Activated CD4-positive, alpha-beta T cell treated with anti-CD3 and anti-CD28 coated beads for 36 hours (primary cell): ENCODE measurements around the gene SIRT4. TPM values are rescaled to one million over a fixed set of nuclear protein-coding genes. Genes with fewer than 3 reads are reported as not detected.
A peak's percentile ranks its signal among the peaks of the same experiment; 100 is the strongest.
"Not testable (repeated sequence)": the region's sequence is repeated elsewhere in the genome, so short reads cannot be mapped to it uniquely, and the experiment has no call there.

Experiments
- ATAC-seq: fragments of 200-7000 bp; cut with Tn5 transposase; one replicate; pipeline ENCODE4 v1.10.0; 2021; ENCODE audit warnings: mild to moderate bottlenecking, moderate library complexity
- CTCF ChIA-PET: fragments of 350-600 bp; sonication (Branson Sonifier 250); formaldehyde crosslinking; loops from one replicate; lab custom pipeline; 2021; ENCODE audit warnings: antibody characterized with exemption; lab: Charles Lee
- POLR2A ChIA-PET: fragments of 350-600 bp; sonication (Branson Sonifier 250); formaldehyde crosslinking; loops from one replicate; lab custom pipeline; 2021; ENCODE audit warnings: antibody characterized with exemption, inconsistent platforms; lab: Charles Lee
- DNase-seq: peaks from one replicate; pipeline ENCODE4 v3.0.0-alpha.2; 2020
- H3K27ac Mint-ChIP-seq: one replicate; pipeline ENCODE4 v1.8.0; 2021; ENCODE audit warnings: mixed read lengths
- H3K27me3 Mint-ChIP-seq: one replicate; pipeline ENCODE4 v1.8.0; 2021; ENCODE audit warnings: mixed read lengths
- H3K36me3 Mint-ChIP-seq: one replicate; pipeline ENCODE4 v1.8.0; 2021; ENCODE audit warnings: low read depth, mixed read lengths
- H3K4me1 Mint-ChIP-seq: one replicate; pipeline ENCODE4 v1.8.0; 2021; ENCODE audit warnings: mixed read lengths
- H3K4me3 Mint-ChIP-seq: one replicate; pipeline ENCODE4 v1.8.0; 2021; ENCODE audit warnings: mild to moderate bottlenecking, moderate library complexity, mixed read lengths
- H3K9me3 Mint-ChIP-seq: one replicate; pipeline ENCODE4 v1.8.0; 2021; ENCODE audit warnings: low read depth, mixed read lengths
- intact Hi-C, 2 experiments: fragments of 100-400 bp; cut with DNase I in 1 of 2; cut with micrococcal nuclease in 1 of 2; formaldehyde crosslinking; loops; one replicate each; pipeline versions ENCODE4 v1.14.2 to v1.15.1; 2022 to 2024; cut with DNase I, micrococcal nuclease
- total RNA-seq, 2 experiments: library from RNA; stranded (reverse); gene quantifications; one replicate each; pipeline ENCODE4 v1.2.3, GENCODE V29; 2021

The SIRT4 gene
- total RNA-seq, 2 experiments from 2014 or later, result 2.2 to 4.0 TPM

DNA sequence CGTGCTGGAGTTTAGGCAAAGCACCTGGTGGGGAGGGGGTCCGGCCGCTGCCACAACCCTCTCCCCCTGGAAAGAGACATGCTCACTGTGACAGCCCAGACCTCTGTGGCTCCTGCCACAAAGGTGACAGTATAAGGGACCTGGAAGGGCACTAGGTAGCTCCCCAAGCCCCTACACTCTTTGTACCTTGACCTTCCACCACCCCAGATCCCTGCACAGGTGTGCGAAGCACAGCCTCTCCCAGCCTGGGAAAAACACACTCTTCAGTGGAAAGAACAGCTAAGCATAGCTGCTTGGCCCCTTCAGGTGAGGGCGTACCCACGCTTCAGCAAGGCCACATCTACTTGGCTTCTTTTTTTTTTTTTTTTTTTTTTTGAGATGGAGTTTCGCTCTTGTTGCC is 30.4 kb downstream of the SIRT4 start:
- intact Hi-C loops, result no loop called here
- no peak overlapping the region for H3K4me3 Mint-ChIP-seq
- CTCF ChIA-PET, result interaction anchor here (1.2 kb wide), 1 partner anchor 30 kb away, joined by 5 read pairs; no protein-coding TSS in a partner anchor
- ATAC-seq (no peak), DNase-seq (no peak)
- POLR2A ChIA-PET, result no interaction called here
- H3K36me3 Mint-ChIP-seq, result peaks cover 3% of the 10 kb centered on the region
- H3K27me3 Mint-ChIP-seq, result peaks cover 4% of the 10 kb centered on the region
- peaks cover 13% of the 10 kb centered on the region for H3K9me3 Mint-ChIP-seq
- no peaks in the 10 kb centered on the region for H3K4me1 Mint-ChIP-seq
- H3K27ac Mint-ChIP-seq, result no peak overlapping the region

DNA sequence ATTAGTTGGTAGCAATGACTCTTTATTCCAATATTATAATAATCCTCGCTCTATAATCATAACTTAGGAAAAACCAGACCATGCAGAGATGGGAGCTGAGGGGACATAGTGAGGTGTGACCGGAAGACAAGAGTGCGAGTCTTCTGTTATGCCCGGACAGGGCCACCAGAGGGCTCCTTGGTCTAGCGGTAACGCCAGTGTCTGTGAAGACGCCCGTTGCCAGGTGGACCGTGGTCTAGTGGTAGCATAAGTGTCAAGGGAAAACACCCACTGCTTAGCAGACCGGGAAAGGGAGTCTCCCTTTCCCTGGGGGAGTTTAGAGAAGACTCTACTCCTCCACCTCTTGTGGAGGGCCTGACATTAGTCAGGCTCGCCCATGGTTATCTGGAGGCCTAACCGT is 33.3 kb downstream of the SIRT4 start:
- ATAC-seq, intact Hi-C loops, H3K4me1 Mint-ChIP-seq, H3K4me3 Mint-ChIP-seq, H3K27ac Mint-ChIP-seq, POLR2A ChIA-PET, H3K36me3 Mint-ChIP-seq: not testable (repeated sequence)
- CTCF ChIA-PET, result interaction anchor here (0.8 kb wide), 1 partner anchor 193 kb away, joined by 3 read pairs; the partner anchor contains the start of gene COQ5
- Mint-ChIP-seq H3K27me3 (peaks cover 11% of the 10 kb centered on the region), H3K9me3 (peaks cover 19% of the 10 kb centered on the region)
- DNase-seq, result peak; percentile 66

DNA sequence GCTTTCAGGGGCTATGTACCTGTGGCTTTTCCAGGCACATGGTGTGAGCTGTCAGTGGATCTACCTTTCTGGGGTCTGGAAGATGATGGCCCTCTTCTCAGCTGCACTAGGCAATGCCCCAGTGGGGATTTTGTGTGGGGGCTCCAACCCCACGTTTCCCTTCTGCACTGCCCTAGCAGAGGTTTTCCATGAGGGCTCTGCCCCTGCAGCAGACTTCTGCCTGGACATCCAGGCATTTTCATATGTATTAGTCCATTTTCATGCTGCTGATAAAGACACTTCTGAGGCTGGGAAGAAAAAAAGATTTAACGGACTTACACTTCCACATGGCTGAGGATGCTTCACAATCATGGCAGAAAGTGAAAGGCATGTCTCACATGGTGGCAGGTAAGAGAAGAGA is 34.3 kb downstream of the SIRT4 start:
- H3K36me3 Mint-ChIP-seq, DNase-seq, H3K4me3 Mint-ChIP-seq, intact Hi-C loops, H3K27ac Mint-ChIP-seq, ATAC-seq, POLR2A ChIA-PET, H3K4me1 Mint-ChIP-seq: not testable (repeated sequence)
- Mint-ChIP-seq H3K27me3 (peaks cover 11% of the 10 kb centered on the region), H3K9me3 (peaks cover 19% of the 10 kb centered on the region)
- CTCF ChIA-PET, result interaction anchor here (0.6 kb wide), 1 partner anchor 51 kb away, joined by 3 read pairs; no protein-coding TSS in a partner anchor

DNA sequence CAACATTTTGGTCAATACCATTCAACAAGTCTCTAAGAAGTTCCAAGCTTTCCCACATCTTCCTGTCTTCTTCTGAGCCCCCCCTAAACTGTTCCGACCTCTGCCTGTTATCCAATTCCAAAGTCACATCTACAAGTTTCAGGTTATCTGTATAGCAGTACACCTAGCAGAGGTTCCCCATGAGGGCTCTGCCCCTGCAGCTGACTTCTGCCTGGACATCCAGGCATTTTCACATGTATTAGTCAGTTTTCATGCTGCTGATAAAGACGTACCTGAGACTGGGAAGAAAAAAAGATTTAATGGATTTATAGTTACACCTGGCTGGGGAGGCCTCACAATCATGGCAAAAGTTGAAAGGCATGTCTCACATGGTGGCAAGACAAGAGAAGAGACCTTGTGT is 35.6 kb downstream of the SIRT4 start:
- ChIA-PET POLR2A (no interaction called here), CTCF (interaction anchor here (0.6 to 1.2 kb wide), 2 partner anchors 20 to 1657 kb away, joined by 3 read pairs; no protein-coding TSS in a partner anchor)
- intact Hi-C loops, result no loop called here
- Mint-ChIP-seq H3K27ac (no peak overlapping the region), H3K4me3 (no peak overlapping the region), H3K36me3 (peaks cover 7% of the 10 kb centered on the region), H3K27me3 (peaks cover 11% of the 10 kb centered on the region), H3K9me3 (peaks cover 19% of the 10 kb centered on the region), H3K4me1 (no peaks in the 10 kb centered on the region)
- DNase-seq (no peak), ATAC-seq (no peak)

DNA sequence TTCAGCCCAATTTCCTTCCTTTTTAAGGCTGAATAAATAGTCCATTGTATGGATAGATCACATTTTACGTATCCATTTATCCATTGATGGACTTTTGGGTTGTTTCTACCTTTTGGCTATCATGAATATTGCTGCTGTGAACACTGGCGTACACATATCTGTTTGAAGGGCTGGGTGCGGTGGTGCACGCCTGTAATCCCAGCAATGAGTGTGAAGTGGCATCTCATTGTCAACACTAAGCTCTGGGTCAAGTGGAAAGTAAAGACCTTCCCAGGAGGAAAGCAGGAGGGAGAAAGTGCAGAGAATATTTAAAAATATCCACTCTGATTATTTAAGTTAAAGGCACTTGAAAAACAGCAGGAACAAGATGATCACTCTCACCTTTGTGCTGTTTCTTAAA is 37.1 kb downstream of the SIRT4 start:
- H3K9me3 Mint-ChIP-seq, result peaks cover 19% of the 10 kb centered on the region
- H3K4me3 Mint-ChIP-seq, result no peak overlapping the region
- intact Hi-C loops, result no loop called here
- POLR2A ChIA-PET, result interaction anchor here (1.5 kb wide), 1 partner anchor 48 kb away, joined by 4 read pairs; the partner anchor contains the start of gene RNU4-2
- H3K4me1 Mint-ChIP-seq, result no peaks in the 10 kb centered on the region
- peaks cover 7% of the 10 kb centered on the region for H3K36me3 Mint-ChIP-seq
- ATAC-seq, result no peak
- DNase-seq, result no peak
- CTCF ChIA-PET, result interaction anchor here (0.9 kb wide), 1 partner anchor 28 kb away, joined by 4 read pairs; no protein-coding TSS in a partner anchor
- H3K27ac Mint-ChIP-seq, result no peak overlapping the region
- H3K27me3 Mint-ChIP-seq, result peaks cover 11% of the 10 kb centered on the region

DNA sequence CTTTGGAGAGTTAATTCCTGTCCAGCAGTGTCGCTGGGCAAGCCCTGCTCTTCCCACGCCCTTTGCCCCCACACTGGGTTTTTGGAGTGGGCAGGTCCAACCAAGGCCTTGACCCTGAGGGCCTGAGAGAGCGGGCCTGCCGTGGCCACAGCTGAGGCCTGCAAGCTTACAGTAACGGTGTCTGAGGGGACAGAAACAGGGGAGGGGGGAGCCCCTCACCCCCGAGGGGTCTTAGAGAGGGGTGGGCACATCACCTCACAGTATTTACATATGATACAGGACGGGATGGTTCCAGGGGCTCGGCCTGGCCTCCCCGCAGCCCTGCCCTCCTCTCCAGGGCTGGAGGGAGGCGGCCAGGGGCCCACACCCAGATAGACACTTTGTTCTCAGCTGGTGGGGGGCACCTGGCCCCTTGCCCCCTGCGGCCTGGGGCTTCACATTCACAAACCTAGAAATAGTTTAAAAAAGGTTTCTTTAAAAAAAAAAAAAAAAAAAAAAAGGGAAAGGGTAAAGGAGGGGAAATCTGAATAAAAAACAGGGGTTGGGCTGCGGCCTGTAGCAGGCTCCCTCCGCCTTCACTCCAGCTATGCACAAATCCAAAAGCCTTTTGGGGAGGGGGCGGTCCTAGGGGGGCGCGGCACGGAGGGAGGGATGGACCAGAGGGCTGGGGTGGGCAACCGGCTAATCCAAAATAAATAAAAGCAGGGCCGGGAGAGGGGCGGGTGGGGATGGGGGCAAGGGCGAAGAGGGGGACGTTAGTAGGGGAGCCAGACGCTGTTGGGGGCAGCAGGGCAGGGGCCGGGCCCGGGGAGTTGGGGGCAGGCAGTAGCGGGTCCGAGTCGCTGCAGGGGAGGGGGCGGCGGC is 40.3 kb downstream of the SIRT4 start:
- POLR2A ChIA-PET, result no interaction called here
- H3K27ac Mint-ChIP-seq, result no peak overlapping the region
- intact Hi-C loops, result no loop called here

DNA sequence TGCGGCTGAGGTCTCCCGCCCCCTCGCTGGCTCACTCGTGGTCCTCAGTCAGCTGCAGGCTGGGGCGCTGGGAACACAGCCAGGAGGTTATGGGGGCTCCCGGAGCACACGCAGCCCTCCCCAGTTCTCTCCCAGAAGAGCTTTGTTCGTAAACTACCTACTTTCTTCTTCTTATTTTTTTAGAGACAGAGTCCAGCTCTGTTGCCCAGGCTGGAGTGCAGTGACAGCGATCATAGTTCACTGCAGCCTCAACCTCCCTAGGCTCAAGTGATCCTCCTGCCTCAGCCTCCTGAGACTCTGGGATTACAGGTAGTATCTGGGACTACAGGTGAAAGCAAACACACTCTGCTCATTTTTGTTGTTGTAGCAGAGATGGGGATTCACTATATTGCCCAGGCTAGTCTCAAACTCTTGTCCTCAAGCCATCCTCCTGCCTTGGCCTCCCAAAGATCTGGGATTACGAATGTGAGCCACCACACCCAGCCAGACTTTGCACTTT is 41.0 kb downstream of the SIRT4 start:
- Mint-ChIP-seq H3K4me3 (no peak overlapping the region), H3K27me3 (peaks cover 4% of the 10 kb centered on the region), H3K9me3 (peaks cover under 1% of the 10 kb centered on the region), H3K4me1 (no peaks in the 10 kb centered on the region), H3K36me3 (no peaks in the 10 kb centered on the region), H3K27ac (no peak overlapping the region)
- intact Hi-C loops, result no loop called here
- ChIA-PET CTCF (interaction anchor here (0.6 to 0.7 kb wide), 2 partner anchors 29 to 497 kb away, joined by 3 read pairs; no protein-coding TSS in a partner anchor), POLR2A (no interaction called here)
- no peak for DNase-seq
- ATAC-seq, result no peak

More for the DNA sequence above, 40.3 kb downstream of the SIRT4 start:
- Mint-ChIP-seq H3K36me3 (peaks cover 5% of the 10 kb centered on the region), H3K4me1 (no peaks in the 10 kb centered on the region), H3K9me3 (peaks cover 8% of the 10 kb centered on the region), H3K4me3 (no peak overlapping the region), H3K27me3 (peaks cover 8% of the 10 kb centered on the region)
- CTCF ChIA-PET, result interaction anchor here (0.6 to 0.7 kb wide), 2 partner anchors 29 to 498 kb away, joined by 3 read pairs; no protein-coding TSS in a partner anchor
- DNase-seq (no peak), ATAC-seq (no peak)

DNA sequence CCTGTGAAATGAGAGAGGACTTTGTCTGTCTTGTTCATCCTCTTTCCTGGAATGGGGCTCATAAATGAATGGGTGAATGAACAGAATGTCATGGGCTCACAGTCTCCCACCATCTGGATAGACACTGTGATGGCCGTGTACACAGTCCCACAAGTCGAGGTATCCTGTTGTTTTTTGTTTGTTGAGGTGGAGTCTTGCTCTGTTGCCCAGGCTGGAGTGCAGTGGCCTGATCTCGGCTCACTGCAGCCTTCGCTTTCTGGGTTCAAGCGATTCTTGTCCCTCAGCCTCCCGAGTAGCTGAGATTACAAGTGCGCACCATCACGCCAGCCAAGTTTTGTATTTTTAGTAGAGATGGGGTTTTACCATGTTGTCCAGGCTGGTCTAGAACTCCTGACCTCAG is 41.6 kb downstream of the SIRT4 start:
- ATAC-seq, result no peak
- Mint-ChIP-seq H3K4me3 (no peak overlapping the region), H3K9me3 (no peaks in the 10 kb centered on the region), H3K27me3 (peaks cover 2% of the 10 kb centered on the region), H3K4me1 (no peaks in the 10 kb centered on the region), H3K27ac (no peak overlapping the region), H3K36me3 (no peaks in the 10 kb centered on the region)
- intact Hi-C loops, result no loop called here
- ChIA-PET POLR2A (no interaction called here), CTCF (no interaction called here)
- DNase-seq, result no peak

DNA sequence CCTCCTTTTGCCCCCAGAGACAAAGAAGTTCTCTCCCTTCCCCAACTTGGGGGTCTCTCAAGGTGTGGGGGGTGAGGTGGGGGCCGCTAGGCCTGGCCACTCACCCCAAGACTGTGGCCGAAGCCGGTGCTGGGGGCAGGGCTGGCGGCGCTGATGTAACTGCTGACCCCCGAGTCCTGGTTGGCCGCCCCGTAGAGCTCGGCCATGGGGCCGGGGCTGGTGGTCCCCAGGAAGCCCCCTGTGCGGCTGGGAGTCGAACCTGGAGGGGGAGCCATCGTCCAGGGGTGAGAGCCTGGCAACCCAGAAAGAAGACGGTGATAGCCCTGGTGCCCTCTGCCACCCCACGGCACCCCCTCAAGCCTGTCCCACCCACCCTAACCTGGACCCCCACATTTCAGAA is 43.9 kb downstream of the SIRT4 start:
- Mint-ChIP-seq H3K4me1 (no peaks in the 10 kb centered on the region), H3K27me3 (no peaks in the 10 kb centered on the region), H3K27ac (no peak overlapping the region), H3K9me3 (no peaks in the 10 kb centered on the region), H3K4me3 (no peak overlapping the region), H3K36me3 (no peaks in the 10 kb centered on the region)
- DNase-seq (no peak), ATAC-seq (no peak)
- CTCF ChIA-PET, result interaction anchor here (0.7 kb wide), 1 partner anchor 320 kb away, joined by 3 read pairs; no protein-coding TSS in a partner anchor
- intact Hi-C loops, result no loop called here
- POLR2A ChIA-PET, result no interaction called here

DNA sequence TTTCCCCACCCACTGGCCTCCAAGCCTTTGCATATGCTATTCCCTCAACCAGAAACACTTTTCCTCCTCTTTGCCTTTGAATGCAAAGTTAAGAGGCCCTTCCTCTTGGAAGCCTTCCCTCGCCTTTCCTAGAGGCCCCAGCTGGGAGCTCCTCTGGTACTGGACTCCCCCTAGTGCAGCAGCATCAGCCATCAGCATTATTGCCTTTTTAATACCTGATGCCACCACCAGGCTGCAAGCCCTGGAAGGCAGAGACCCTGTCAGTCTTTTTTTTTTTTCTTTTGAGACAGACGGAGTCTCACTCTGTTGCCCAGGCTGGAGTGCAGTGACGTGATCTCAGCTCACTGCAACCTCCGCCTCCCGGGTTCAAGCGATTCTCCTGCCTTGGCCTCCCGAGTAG is 44.6 kb downstream of the SIRT4 start:
- H3K4me1 Mint-ChIP-seq, result no peaks in the 10 kb centered on the region
- intact Hi-C loops, result no loop called here
- no peak overlapping the region for H3K27ac Mint-ChIP-seq
- CTCF ChIA-PET, result interaction anchor here (0.7 kb wide), 1 partner anchor 320 kb away, joined by 3 read pairs; no protein-coding TSS in a partner anchor
- H3K27me3 Mint-ChIP-seq, result no peaks in the 10 kb centered on the region
- no peaks in the 10 kb centered on the region for H3K9me3 Mint-ChIP-seq
- no peak for ATAC-seq
- H3K36me3 Mint-ChIP-seq, result no peaks in the 10 kb centered on the region
- no peak overlapping the region for H3K4me3 Mint-ChIP-seq
- POLR2A ChIA-PET, result no interaction called here
- DNase-seq, result no peak

DNA sequence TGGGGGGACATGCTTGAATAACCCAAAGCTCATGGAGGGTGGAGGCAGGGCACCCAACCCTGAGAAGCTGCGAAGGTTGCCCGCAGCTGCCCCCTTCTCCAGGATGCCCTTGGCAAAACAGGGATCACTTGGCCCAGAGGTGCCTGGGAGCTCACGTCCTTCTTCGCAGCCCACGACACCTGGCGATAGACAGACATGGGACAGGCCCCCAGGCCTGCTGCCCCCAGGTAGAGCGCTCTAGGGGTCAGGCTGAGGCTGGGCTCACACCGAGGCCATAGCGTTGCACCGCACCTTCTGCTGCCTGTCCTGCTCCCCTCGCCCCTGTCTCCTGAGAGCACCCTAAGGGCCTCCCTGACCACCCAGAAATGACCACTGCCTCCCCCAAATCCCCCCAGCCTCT is 45.6 kb downstream of the SIRT4 start:
- H3K4me1 Mint-ChIP-seq, result no peaks in the 10 kb centered on the region
- intact Hi-C loops, result no loop called here
- ATAC-seq (no peak), DNase-seq (no peak)
- no peak overlapping the region for H3K27ac Mint-ChIP-seq
- POLR2A ChIA-PET, result no interaction called here
- no peak overlapping the region for H3K4me3 Mint-ChIP-seq
- CTCF ChIA-PET, result interaction anchor here (0.5 kb wide), 1 partner anchor 319 kb away, joined by 5 read pairs; no protein-coding TSS in a partner anchor
- H3K27me3 Mint-ChIP-seq, result no peaks in the 10 kb centered on the region
- H3K9me3 Mint-ChIP-seq, result no peaks in the 10 kb centered on the region
- no peaks in the 10 kb centered on the region for H3K36me3 Mint-ChIP-seq
